NCI-H345 (cell line): ENCODE measurements around the gene HSCB.
A peak's percentile ranks its signal among the peaks of the same experiment; 100 is the strongest.
"Not testable (repeated sequence)": the region's sequence is repeated elsewhere in the genome, so short reads cannot be mapped to it uniquely, and the experiment has no call there.

ENCODE experiments used
- DNase-seq: peaks from one replicate; lab custom pipeline; 2025; lab: John Stamatoyannopoulos, UW

Gene HSCB, protein sequence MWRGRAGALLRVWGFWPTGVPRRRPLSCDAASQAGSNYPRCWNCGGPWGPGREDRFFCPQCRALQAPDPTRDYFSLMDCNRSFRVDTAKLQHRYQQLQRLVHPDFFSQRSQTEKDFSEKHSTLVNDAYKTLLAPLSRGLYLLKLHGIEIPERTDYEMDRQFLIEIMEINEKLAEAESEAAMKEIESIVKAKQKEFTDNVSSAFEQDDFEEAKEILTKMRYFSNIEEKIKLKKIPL

DNA sequence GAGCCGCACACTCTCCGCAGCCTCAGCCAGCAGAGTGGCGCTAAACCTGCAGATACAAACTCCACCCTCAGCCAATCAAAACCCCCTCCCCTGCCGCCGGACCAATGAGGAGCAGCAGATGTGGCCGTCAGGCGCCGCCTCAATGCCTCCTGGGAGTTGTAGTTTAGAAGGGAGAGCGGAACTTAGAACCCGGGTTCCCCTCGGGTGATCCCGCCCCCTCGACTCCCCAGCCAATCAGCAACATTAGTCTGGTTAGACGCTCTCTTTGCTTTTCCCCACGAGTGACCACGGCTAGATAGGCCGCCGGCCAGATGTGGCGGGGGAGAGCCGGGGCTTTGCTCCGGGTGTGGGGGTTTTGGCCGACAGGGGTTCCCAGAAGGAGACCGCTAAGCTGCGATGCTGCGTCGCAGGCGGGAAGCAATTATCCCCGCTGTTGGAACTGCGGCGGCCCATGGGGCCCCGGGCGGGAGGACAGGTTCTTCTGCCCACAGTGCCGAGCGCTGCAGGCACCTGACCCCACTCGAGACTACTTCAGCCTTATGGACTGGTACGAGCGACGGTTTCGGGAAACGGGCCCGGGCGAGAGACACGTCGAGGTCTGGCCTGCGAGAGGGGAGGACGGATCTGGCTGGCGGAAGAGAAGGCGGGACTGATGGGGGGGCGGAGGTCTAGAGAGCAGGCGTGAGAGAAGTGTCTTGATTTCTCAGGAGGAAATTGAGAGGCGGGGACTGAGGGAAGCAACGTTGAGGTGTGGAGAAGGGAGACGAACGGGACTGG lies at the start of gene HSCB, which contains the start of gene CHEK2:
TSS of gene HSCB (plus strand) at position 255 of the 777 bp plus-strand sequence. CDS start at position 312, 57 bp downstream.
TSS of gene CHEK2 (minus strand) at position 36 of the 777 bp plus-strand sequence. CDS start 7,099 bp downstream, outside the sequence.
- peak; percentile 96 for DNase-seq

DNA sequence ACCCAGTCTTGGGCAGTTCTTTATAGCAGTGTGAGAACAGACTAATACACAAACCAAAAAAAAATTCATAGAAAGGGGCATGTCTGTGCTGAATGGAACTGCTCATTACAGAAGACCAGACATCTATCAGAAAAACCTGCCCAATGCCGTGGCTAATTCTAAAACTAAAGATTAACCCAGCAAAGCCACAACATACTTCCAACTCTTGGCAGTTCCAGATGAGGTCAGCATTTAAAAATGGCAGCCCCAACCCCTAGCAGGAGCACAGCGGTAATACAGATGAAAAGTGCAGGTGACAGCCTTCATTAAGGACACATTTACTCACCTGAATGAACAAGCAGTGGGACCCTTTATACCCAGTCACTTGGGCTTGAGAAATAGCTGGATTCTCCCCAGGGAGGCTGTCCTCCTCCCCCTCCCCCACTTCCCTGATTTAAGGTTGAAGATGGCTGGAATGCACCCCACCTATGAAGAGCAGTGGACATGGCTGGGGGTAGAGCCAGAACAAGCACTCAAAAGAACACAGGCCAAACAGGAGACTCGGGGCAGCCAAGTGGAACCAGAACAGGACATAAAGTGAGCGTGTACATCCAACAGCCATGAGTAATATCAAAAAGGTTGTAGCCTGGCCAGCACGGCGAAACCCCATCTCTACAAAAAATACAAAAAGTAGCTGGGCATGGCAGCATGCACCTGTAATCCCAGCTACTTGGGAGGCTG lies 48.6 kb upstream of the HSCB start:
- not testable (repeated sequence) for DNase-seq

DNA sequence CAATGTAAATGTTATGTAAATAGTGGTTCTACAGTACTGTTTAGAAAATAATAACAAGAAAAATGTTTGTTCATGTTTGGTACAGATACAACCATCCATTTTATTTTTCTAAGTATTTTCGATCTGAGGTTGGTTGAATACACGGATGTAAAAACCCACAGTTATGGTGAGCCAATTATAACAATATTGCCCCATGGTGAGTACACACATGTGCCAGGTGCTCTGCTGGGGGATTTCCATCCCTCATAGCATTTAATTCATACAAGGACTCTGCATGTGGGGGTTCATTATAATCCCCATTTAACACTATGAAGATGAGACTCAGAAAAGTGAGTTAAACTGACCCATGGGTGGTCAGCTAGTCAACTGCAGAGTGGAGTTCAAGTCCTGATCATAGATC lies 38.9 kb upstream of the HSCB start:
- no peak for DNase-seq

DNA sequence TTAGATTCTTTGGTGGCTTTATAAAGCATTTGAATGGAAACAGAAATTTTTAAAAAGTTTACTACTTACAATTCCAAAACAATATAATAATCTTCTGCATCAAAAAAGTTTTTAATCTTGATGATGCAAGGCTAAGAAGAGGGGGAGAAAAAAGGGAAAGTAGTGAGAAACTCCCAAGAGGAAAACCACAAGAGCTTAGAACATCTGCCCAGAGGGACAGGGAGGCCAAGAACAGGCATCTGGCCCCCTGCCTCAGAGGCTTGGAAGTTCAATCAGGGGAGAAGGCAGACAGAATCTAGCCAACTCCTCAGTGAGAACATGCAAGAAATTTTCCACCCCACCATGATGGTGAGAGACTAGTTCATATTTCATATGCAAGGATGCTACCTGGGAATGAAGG lies 38.4 kb upstream of the HSCB start:
- DNase-seq: no peak

DNA sequence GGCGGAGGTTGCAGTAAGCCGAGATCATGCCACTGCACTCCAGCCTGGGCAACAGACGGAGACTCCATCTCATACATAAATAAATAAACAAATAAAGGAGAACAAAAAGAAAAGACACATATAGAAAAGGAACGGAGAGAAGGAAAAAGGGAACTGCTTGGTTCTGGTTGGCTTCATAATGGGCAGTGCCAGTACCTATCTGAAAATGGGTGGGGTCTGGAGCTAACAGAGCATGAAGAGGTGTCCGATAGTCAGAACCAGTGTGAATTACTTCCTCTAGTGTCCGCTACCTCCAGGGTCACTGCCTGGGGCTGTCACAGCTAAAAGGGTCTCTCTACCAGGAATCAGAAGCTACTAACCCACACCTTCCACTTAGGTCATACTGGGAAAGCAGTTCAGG lies 35.0 kb upstream of the HSCB start:
- DNase-seq: no peak

DNA sequence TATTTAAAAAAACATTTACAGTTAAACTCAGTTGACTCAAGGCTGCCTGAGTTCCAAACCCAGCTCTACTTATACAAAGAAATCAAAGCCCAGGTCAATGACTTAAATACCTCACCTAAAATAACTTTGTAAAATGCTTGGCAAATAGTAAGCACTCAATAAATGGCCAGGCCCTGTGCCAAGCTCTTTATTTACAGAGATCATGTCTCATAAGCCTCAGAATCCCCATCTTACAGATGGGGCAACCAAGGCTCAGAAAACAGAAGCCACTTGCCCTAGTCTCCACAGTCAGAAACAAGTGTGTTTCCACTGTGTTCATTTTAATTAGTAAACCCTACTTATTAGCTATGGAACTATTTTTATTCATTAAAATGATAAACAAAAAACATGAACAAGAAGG lies 31.7 kb upstream of the HSCB start:
- no peak for DNase-seq

DNA sequence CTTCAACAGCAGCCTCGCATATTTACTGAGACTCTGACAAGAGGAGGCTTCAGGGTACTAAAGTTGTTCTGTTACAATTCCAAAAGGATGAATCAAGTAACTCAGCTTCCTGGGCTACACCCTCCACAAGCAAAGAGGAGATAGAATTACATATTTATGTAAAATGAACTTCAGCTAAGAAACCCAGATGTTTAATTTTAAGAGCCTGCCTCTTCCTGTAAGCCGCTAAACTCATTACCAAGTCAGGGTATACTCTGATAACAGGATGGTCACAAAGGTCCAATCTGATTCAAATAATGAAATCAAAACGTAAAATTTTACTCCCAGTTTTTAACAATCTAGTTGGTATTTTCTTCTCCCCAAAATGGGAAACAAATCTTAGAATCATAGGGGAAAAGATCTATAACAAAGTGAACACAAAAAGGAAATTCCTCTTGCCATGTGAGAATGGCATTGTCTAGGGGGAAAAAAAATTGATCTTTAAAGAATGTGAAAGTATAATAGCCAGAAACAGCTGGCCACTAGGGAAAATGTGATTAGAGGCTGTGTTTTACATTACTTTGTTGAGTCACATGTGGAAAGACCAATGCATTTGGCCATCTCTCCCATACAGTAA lies 31.2 kb upstream of the HSCB start:
- DNase-seq: no peak

DNA sequence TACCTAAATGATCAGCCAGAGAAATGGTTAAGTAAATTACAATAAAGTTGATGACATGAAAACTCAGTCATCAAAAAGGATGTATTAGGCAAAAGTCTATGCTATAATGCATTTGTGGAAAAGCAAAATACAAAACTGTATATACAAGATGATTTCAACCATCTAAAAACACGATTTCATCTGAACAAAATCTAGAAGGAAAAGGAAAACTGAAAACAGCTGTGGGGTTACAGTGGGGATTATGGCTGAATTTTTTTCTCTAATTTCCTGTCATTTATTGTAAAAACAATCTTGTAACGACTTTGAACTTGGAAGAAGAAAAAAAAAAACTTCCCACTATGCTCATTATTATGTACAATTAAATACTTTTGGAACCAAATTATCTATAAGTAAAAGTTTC lies 30.5 kb upstream of the HSCB start:
- no peak for DNase-seq

DNA sequence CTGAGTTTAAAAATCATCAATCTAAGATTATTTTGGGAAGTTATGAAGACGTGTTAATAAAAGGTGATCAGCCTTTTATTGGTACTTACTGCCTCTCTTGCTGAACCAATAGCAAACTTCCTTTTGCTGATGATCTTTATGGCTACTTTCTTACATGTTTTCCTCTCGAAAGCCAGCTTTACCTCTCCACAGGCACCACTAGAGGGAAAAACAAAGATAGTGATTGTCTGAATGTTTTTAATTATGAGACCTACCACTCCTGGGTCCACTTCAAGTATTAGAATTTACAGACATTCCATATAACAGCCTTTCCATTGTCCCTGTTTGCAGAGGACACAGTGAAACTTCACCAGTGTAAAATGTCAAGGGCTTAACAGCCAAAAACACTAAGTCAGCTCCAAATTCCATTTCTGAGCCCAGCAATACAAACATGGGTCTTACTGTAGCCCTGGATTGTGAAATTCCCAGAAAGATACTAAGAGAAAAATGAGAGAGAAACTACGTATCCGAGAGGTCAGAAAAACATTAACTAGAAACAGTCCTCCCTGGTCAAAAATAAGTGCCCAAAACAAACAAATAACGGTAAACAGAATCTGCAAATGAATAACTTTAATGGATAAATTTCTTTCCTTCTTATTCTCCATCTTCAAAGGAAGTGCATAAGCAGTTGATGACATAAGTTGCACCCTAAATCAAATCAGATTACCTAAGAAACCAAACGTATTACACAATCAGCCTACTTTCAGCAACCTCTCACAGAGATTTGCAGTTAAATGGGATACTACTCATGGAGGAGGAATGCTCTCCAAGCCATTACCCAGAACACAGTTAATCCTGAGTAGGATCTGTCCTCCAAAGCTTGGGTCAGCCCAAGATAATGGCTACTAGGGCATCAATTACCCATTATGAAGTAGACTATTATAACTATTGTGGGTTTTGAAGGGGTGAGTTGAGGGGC lies 29.7 kb upstream of the HSCB start:
- no peak for DNase-seq

DNA sequence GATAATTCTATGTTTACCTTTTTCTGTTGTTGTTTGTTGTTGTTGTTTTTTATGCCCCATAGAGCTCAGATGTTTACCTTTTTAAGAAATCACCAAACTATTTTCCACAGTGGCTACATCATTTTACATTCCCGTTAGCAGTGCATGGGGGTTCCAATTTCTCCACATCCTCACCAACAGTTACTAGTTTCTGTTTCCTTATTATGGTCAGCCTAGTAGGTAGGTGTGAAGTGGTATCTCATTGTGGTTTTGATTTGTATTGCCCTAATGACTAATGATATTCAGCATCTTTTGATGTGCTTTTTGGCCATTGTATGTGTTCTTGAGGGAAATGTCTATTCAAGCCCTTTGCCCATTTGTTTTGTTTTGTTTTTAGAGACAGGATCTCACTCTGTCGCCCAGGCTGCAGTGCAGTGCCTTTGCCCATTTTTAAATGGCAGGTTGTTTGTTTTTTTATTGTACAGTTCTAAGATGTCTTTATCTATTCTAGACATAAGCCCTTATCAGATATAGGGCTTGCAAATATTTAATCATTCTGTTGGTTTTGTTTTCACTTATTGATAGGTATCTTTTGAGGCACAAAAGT lies 27.7 kb upstream of the HSCB start:
- no peak for DNase-seq

DNA sequence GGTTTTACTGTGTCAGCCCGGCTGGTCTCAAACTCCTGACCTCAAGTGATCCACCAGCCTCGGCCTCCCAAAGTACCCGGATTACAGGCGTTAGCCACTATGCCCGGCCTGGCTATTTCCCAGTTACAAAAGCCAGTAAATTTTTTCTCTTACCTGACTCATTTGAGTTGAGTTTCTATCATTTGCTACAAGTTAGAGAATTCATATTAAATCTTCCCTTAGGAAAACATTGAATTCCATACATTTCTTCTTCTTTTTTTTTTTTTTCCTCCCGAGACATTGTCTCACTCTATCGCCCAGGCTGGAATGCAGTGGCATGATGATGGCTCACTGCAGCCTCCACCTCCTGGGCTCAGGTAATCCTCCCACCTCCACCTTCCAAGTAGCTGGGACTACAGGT lies 26.2 kb upstream of the HSCB start:
- DNase-seq: no peak

DNA sequence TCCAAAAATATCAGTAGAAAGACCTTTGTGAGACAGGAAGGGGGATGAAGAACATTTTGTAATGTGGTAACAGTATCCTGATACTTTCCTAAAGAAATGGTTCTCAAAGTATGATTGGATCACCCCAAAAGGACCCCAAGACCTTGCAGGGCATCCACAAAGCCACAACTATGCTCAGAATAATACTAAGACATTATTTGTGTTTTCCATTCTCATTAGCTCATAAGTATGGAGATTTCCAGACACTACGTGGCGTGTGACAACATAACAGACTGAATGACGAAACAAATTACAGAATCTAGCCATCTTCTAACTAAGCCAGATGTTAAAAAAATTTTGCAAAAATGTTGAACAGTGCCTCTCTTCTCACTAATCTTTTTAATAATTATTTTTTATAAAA lies 25.2 kb upstream of the HSCB start:
- DNase-seq: no peak

DNA sequence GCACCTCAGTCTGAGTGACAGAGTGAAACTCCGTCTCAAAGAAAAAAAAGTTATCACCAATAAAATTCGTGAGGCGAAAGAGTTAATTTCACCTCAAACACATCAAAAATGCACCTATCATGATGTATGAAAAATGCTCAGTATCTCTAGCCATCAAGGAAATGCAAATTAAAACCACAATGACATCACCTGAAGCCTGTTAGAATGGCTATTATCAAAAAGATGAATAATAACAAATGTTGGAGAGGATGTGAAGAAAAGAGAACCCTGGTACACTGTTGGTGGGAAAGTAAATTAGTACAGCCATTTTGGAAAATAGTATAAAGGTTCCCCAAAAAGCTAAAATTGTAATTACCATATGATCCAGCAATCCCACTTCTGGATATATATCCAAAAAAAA lies 23.8 kb upstream of the HSCB start:
- no peak for DNase-seq

DNA sequence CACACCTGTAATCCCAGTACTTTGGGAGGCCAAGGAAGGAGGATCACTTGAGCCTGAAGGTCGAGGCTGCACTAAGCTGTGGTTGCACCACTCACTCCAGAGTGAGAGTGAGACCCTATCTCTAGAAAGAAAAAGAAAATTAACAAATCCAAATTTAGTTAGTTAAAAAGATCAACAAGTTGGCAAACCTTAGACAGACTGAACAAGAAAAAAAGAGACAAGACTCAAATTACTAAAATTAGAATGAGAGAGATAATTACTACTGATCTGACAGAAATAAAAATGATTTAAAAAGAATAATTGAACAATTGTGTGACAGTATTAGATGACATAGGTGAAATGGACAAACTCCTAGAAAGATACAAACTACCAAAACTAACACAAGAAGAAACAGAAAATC lies 13.8 kb upstream of the HSCB start:
- DNase-seq: no peak

DNA sequence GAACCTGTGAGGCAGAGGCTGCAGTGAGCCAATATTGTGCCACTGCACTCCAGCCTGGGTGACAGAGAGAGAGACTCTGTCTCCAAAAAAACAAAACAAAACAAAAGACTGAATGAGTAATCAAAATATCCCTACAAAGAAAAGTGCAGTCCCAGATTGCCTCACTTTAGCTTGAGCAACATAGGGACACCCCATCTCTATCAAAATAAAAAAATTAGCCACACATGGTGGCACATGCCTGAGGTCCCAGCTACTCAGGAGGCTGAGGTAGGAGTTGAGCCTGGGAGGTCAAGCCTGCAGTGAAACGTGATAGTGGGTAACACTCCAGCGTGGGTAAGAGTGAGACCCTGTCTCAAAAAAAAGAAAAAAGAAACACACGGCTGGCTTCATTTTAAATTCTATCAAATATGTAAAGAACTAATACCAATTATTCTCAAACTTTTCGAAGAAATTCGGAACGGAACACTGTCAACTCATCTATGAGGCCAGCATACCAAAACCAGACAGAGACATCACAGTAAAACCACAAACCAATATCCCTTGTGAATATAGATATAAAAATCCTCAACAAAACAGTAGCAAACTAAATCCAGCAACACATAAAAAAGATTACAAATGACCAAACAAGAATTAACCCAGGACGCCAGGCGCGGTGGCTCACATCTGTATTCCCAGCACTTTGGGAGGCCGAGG lies 13.1 kb upstream of the HSCB start:
- DNase-seq: no peak

DNA sequence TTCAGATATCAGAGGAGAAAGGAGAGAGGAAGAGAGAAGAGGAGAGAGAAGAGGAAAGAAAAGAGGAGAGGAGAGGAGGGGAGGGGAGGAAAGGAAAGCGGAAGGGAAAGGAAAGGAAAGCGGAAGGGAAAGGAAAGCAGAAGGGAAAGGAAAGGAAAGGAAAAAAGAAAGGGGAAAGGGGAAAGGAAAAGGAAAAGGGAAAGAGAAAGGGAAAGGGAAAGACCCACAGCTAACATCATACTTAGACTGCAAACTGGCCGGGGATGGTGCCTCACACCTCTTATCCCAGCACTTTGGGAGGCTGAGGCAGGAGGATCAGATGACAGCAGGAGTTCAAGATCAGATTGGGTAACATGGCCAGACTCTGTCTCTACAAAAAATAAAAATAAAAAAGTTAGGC lies 11.7 kb upstream of the HSCB start:
- no peak for DNase-seq

DNA sequence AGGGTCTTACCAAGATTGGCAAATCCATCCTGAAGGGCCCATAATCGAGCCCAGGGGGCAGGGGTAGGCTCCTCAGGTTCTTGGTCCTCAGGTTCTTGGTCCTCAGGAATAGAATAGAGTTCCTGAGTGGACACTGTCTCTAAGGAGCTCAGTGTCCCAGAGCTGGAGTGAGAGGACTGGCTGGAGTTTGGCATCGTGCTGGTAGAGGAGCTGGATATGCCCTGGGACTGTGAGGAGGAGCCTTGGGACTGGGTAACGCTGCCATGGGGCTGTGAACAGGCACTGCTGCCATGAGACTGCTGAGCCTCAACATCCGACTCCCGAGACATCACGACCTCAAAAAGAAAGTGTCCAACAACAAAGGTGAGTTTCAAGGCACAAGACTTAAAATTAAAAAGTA lies 7.4 kb upstream of the HSCB start:
- DNase-seq: no peak

DNA sequence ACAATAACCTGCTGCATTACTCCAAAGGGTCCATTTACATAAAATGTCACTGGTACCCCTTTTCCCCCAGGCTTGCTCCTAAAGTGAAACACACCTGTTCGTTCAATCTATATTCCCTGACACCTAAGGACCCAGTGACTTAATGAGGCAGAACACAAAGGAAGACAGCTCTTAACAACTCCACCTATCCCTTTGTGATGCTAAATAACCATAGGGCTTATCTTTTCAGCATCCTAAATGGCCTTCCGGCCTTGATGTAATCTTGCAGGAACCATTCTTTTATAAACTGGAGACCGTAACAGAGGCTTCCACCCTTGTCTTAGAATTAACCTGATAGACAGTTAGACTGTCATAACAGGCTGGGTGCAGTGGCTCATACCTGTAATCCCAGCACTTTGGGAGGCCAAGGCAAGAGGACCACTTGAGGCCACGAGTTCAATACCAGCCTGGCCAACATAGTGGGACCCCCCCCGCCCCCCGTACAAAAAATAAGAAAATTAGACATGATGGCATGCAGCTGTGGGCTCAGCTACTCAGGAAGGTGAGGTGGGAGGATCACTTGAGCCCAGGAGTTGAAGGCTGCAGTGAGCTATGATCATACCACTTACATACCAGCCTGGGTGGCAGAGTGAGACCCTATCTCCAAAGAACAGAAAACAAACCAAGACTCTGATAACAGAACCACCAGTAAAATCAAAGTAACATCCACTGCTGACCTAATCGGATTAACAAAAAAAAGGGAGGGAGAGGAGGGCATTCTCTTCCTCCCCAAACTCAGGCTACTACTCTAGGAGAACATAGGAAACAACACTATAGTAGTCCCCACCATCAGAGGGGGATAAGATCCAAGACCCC lies 5.3 kb upstream of the HSCB start:
- DNase-seq: peak; percentile 66

DNA sequence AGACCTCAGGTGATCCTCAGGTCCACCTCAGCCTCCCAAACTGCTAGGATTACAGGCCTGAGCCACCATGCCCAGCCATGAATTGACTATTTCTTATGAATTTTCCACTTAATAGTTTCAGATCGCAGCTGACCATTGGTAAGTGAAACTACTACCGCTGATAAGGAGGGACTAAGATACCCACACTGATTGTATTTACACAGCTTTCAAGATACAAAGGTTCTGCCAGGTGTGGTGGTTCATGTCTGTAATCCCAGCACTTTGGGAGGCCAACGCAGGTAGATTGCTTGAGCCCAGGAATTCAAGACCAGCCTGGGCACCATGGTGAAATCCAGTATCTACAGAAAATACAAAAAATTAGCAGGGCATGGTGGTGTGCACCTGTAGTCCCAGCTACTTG lies 4.1 kb upstream of the HSCB start:
- no peak for DNase-seq
